Measurements from ENCODE around the gene LGALS4.
"Not testable (repeated sequence)": the region's sequence is repeated elsewhere in the genome, so short reads cannot be mapped to it uniquely, and the experiment has no call there.

Gene LGALS4

GRCh38 chr19:38842439-38843174 is 29.9 kb upstream of the LGALS4 start:
- peak in 2 of 3 donors; percentile 35 to 43 for DNase-seq (ENCODE audit: low read depth in 2 of 3, low spot score in 1 of 3)

GRCh38 chr19:38841787-38842438 is 29.2 kb upstream of the LGALS4 start:
- DNase-seq (ENCODE audit: low read depth in 2 of 3, low spot score in 1 of 3) = no peak

GRCh38 chr19:38841180-38841766 is 28.5 kb upstream of the LGALS4 start:
- no peak for DNase-seq (ENCODE audit: low read depth in 2 of 3, low spot score in 1 of 3)

- no peak for DNase-seq (ENCODE audit: low read depth in 2 of 3, low spot score in 1 of 3)
These were observed 27.8 kb upstream of the LGALS4 start for GRCh38 chr19:38840583-38840968.

GRCh38 chr19:38839816-38840582 is 27.3 kb upstream of the LGALS4 start:
- no peak for DNase-seq (ENCODE audit: low read depth in 2 of 3, low spot score in 1 of 3)

GRCh38 chr19:38838986-38839761 is 26.4 kb upstream of the LGALS4 start:
- DNase-seq (ENCODE audit: low read depth in 2 of 3, low spot score in 1 of 3) = no peak

GRCh38 chr19:38838208-38838985 is 25.7 kb upstream of the LGALS4 start:
- peak; percentile 30 to 61 (median 46) for DNase-seq (ENCODE audit: low read depth in 2 of 3, low spot score in 1 of 3)

- DNase-seq (ENCODE audit: low read depth in 2 of 3, low spot score in 1 of 3) = no peak
These were observed 24.9 kb upstream of the LGALS4 start for GRCh38 chr19:38837656-38838121.

GRCh38 chr19:38836983-38837626 is 24.4 kb upstream of the LGALS4 start:
- no peak for DNase-seq (ENCODE audit: low read depth in 2 of 3, low spot score in 1 of 3)

GRCh38 chr19:38836159-38836982 is 23.6 kb upstream of the LGALS4 start:
- no peak for DNase-seq (ENCODE audit: low read depth in 2 of 3, low spot score in 1 of 3)

GRCh38 chr19:38834590-38834989 is 21.8 kb upstream of the LGALS4 start:
- no peak for DNase-seq (ENCODE audit: low read depth in 2 of 3, low spot score in 1 of 3)

GRCh38 chr19:38834104-38834490 is 21.4 kb upstream of the LGALS4 start:
- DNase-seq (ENCODE audit: low read depth in 2 of 3, low spot score in 1 of 3) = no peak

- DNase-seq (ENCODE audit: low read depth in 2 of 3, low spot score in 1 of 3) = no peak
These were observed 20.3 kb upstream of the LGALS4 start for GRCh38 chr19:38833092-38833425.

- no peak for DNase-seq (ENCODE audit: low read depth in 2 of 3, low spot score in 1 of 3)
These were observed 18.4 kb upstream of the LGALS4 start for GRCh38 chr19:38831142-38831605.

- no peak for DNase-seq (ENCODE audit: low read depth in 2 of 3, low spot score in 1 of 3)
These were observed 17.4 kb upstream of the LGALS4 start for GRCh38 chr19:38830039-38830733.

- DNase-seq (ENCODE audit: low read depth in 2 of 3, low spot score in 1 of 3) = not testable (repeated sequence)
These were observed 16.5 kb upstream of the LGALS4 start for GRCh38 chr19:38829203-38829602.

- DNase-seq (ENCODE audit: low read depth in 2 of 3, low spot score in 1 of 3) = no peak
These were observed 14.3 kb upstream of the LGALS4 start for GRCh38 chr19:38826856-38827551.
